ENCODE measurements around the gene PLA2G4A. TPM values are rescaled to one million over a fixed set of nuclear protein-coding genes. Genes with fewer than 3 reads are reported as not detected.

Gene PLA2G4A
- total and polyA plus RNA-seq, 2 experiments from 2014 or later, result 1.1 to 3.8 TPM

GRCh38 chr1:186899577-186899976, 70.8 kb downstream of the PLA2G4A start:
- Mint-ChIP-seq H3K9me3 (no peaks in the 10 kb centered on the region), H3K27ac (no peak overlapping the region), H3K4me3 (no peak overlapping the region), H3K36me3 (ENCODE audit: low read depth) (no peaks in the 10 kb centered on the region), H3K4me1 (peaks cover 23% of the 10 kb centered on the region), H3K27me3 (ENCODE audit: insufficient read depth, low read depth, poor library complexity) (no peaks in the 10 kb centered on the region)
- Histone ChIP-seq H3K4me1 (ENCODE audit: insufficient read depth) (peaks cover 5% of the 10 kb centered on the region; the same call in 1 of the 2 replicates), H3K27ac (ENCODE audit: low read depth) (no peak overlapping the region), H3F3A (replicated peaks; ENCODE audit: low read depth) (no peaks in the 10 kb centered on the region), H3K4me3 (no peak overlapping the region), H3K4me2 (no peak overlapping the region), H2AFZ (no peak overlapping the region), H3K9me2 (ENCODE audit: insufficient read depth) (no peaks in the 10 kb centered on the region; the same call in 1 of the 2 replicates), H3K36me3 (ENCODE audit: insufficient read depth) (no peaks in the 10 kb centered on the region), H4K20me1 (replicated peaks; ENCODE audit: insufficient read depth) (no peaks in the 10 kb centered on the region), H3K79me2 (replicated peaks; ENCODE audit: insufficient read depth) (no peaks in the 10 kb centered on the region), H3K27me3 (ENCODE audit: insufficient read depth) (no peaks in the 10 kb centered on the region)
- TF ChIP-seq ZNF331 (CRISPR knock-in tag; IDR thresholded peaks at IDR 0.05; ENCODE audit: low read depth) (no peak), CTCF (conservative IDR thresholded peaks at IDR 0.05; ENCODE audit: low read depth in 2 of 2) (no peak)
- DNase-seq (ENCODE audit: low spot score) (no peak), ATAC-seq (no peak)

- H3K27ac Mint-ChIP-seq, result no peak overlapping the region
- Histone ChIP-seq H3K79me2 (replicated peaks; ENCODE audit: insufficient read depth) (no peaks in the 10 kb centered on the region), H4K20me1 (replicated peaks; ENCODE audit: insufficient read depth) (no peaks in the 10 kb centered on the region), H3K9me2 (ENCODE audit: insufficient read depth) (no peaks in the 10 kb centered on the region; the same call in 1 of the 2 replicates), H3K27ac (ENCODE audit: low read depth) (no peak overlapping the region), H3K27me3 (ENCODE audit: insufficient read depth) (no peaks in the 10 kb centered on the region), H3K4me3 (no peak overlapping the region), H3K4me2 (no peak overlapping the region), H3K36me3 (ENCODE audit: insufficient read depth) (no peaks in the 10 kb centered on the region), H3K4me1 (ENCODE audit: insufficient read depth) (peaks cover 5% of the 10 kb centered on the region; the same call in 1 of the 2 replicates), H2AFZ (no peak overlapping the region), H3F3A (replicated peaks; ENCODE audit: low read depth) (no peaks in the 10 kb centered on the region)
- H3K4me3 Mint-ChIP-seq, result no peak overlapping the region
- ATAC-seq (no peak), DNase-seq (ENCODE audit: low spot score) (no peak)
- TF ChIP-seq ZNF462 (CRISPR knock-in tag; IDR thresholded peaks at IDR 0.05) (no peak), EZH2phosphoT487 (IDR thresholded peaks at IDR 0.05; ENCODE audit: unreplicated experiment) (no peak)
- no peaks in the 10 kb centered on the region for H3K27me3 Mint-ChIP-seq (ENCODE audit: insufficient read depth, low read depth, poor library complexity)
- H3K4me1 Mint-ChIP-seq, result peaks cover 23% of the 10 kb centered on the region
- H3K36me3 Mint-ChIP-seq (ENCODE audit: low read depth), result no peaks in the 10 kb centered on the region
- no peaks in the 10 kb centered on the region for H3K9me3 Mint-ChIP-seq
These were observed 71.2 kb downstream of the PLA2G4A start for GRCh38 chr1:186899977-186900376.
